IPS-18c (cell line): ENCODE data around the gene CCDC74A.
"Not testable (repeated sequence)": the region's sequence is repeated elsewhere in the genome, so short reads cannot be mapped to it uniquely, and the experiment has no call there.

Source experiments
- H3K4me3 ChIP-seq: 2 replicates; pipeline ENCODE4 v1.7.0; 2013; ENCODE audit warnings: low read depth, mild to moderate bottlenecking, low read length, moderate library complexity; ENCODE audit not compliant: insufficient read depth
- H3K9me3 ChIP-seq: one replicate; pipeline ENCODE4 v1.6.1; 2013; ENCODE audit warnings: mild to moderate bottlenecking, low read length, moderate library complexity; ENCODE audit not compliant: control insufficient read depth, insufficient read depth

Gene CCDC74A

GRCh38 chr2:131519871-131520470 is 7.7 kb upstream of the CCDC74A start:
- H3K9me3 ChIP-seq, H3K4me3 ChIP-seq: not testable (repeated sequence)

- H3K4me3 ChIP-seq: no peak overlapping the region
- H3K9me3 ChIP-seq: peaks cover 2% of the 10 kb centered on the region
These were observed 7.2 kb upstream of the CCDC74A start for GRCh38 chr2:131520526-131520925.

GRCh38 chr2:131521524-131521923 is 6.2 kb upstream of the CCDC74A start:
- not testable (repeated sequence) for H3K9me3 ChIP-seq, H3K4me3 ChIP-seq

GRCh38 chr2:131521961-131522781 is 5.5 kb upstream of the CCDC74A start:
- no peaks in the 10 kb centered on the region for H3K9me3 ChIP-seq
- no peak overlapping the region for H3K4me3 ChIP-seq

GRCh38 chr2:131525256-131525655 is 2.4 kb upstream of the CCDC74A start:
- not testable (repeated sequence) for H3K4me3 ChIP-seq

GRCh38 chr2:131528981-131529863 is 1.5 kb downstream of the CCDC74A start:
- not testable (repeated sequence) for H3K9me3 ChIP-seq
- peak overlapping the region; percentile 3; the same call in 1 of the 2 replicates for H3K4me3 ChIP-seq

More at GRCh38 chr2:131525256-131525655, 2.4 kb upstream of the CCDC74A start:
- H3K9me3 ChIP-seq: not testable (repeated sequence)

- not testable (repeated sequence) for H3K4me3 ChIP-seq, H3K9me3 ChIP-seq
These were observed 2.3 kb downstream of the CCDC74A start for GRCh38 chr2:131529864-131530445.

- not testable (repeated sequence) for H3K4me3 ChIP-seq, H3K9me3 ChIP-seq
These were observed 3.1 kb downstream of the CCDC74A start for GRCh38 chr2:131530626-131531344.

GRCh38 chr2:131531547-131532185 is 4.0 kb downstream of the CCDC74A start:
- H3K4me3 ChIP-seq, H3K9me3 ChIP-seq: not testable (repeated sequence)

- not testable (repeated sequence) for H3K9me3 ChIP-seq, H3K4me3 ChIP-seq
These were observed 5.3 kb downstream of the CCDC74A start for GRCh38 chr2:131532723-131533608.

GRCh38 chr2:131533609-131534316 is 6.1 kb downstream of the CCDC74A start:
- not testable (repeated sequence) for H3K4me3 ChIP-seq, H3K9me3 ChIP-seq

- not testable (repeated sequence) for H3K9me3 ChIP-seq
These were observed 6.6 kb downstream of the CCDC74A start for GRCh38 chr2:131534317-131534672.

GRCh38 chr2:131534965-131535364 is 7.3 kb downstream of the CCDC74A start:
- H3K9me3 ChIP-seq, H3K4me3 ChIP-seq: not testable (repeated sequence)

More at GRCh38 chr2:131534317-131534672, 6.6 kb downstream of the CCDC74A start:
- H3K4me3 ChIP-seq: not testable (repeated sequence)

- Histone ChIP-seq H3K4me3 (no peak overlapping the region), H3K9me3 (no peaks in the 10 kb centered on the region)
These were observed 7.8 kb downstream of the CCDC74A start for GRCh38 chr2:131535526-131535925.
